Transverse colon (tissue), 4 donors: Measurements from ENCODE around the gene TERF2IP.

Experiments used
- EP300 ChIP-seq: sonication (generic); formaldehyde crosslinking; IDR thresholded peaks from one replicate; pipeline ENCODE4 v1.6.1; 2017; ENCODE audit warnings: antibody characterized with exemption, low read depth
- POLR2A ChIP-seq: fragments of 450-650 bp; IDR thresholded peaks from one replicate; pipeline ENCODE4 v1.6.1; 2016; ENCODE audit warnings: antibody characterized with exemption, mild to moderate bottlenecking, moderate library complexity
- POLR2AphosphoS5 ChIP-seq, 3 donors: sonication (generic); formaldehyde crosslinking; IDR thresholded peaks; one replicate each; pipeline ENCODE4 v1.6.1; 2016; ENCODE audit warnings: antibody characterized with exemption in 3 of 3
- TF ChIP-seq, protein P1 (sequence below), 5 experiments: fragments of 200-600 bp in 3 of 5; fragments of 450-650 bp in 2 of 5; sonication (generic) in 3 of 5; IDR thresholded peaks; 1 replicate in 2 of 5; 2 replicates in 3 of 5; pipeline ENCODE4 v1.5.1; 2016 to 2017; ENCODE audit warnings: antibody characterized with exemption in 5 of 5, inconsistent platforms in 3 of 5, mild to moderate bottlenecking in 2 of 5, moderate library complexity in 1 of 5

DNA sequence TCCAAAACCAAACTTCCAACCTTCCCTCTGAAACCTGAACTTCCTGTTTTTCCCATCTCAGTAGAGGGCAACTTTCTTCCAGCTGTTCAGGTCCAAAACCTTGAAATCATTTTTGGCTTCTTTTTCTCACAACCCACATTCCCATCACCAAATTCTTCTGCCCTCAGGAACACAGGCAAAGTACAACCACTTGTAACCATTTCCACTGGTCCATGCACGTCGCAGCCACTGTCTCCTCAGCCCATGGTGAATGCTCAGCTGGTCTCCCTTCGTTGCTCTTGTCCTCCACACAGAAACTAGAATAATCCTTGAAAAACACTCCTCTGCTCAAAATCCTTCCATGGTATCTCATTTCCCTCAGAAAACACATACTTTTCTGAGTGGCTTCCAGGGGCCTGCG is 20.8 kb upstream of the TERF2IP start:
- TF ChIP-seq, protein P1, sequence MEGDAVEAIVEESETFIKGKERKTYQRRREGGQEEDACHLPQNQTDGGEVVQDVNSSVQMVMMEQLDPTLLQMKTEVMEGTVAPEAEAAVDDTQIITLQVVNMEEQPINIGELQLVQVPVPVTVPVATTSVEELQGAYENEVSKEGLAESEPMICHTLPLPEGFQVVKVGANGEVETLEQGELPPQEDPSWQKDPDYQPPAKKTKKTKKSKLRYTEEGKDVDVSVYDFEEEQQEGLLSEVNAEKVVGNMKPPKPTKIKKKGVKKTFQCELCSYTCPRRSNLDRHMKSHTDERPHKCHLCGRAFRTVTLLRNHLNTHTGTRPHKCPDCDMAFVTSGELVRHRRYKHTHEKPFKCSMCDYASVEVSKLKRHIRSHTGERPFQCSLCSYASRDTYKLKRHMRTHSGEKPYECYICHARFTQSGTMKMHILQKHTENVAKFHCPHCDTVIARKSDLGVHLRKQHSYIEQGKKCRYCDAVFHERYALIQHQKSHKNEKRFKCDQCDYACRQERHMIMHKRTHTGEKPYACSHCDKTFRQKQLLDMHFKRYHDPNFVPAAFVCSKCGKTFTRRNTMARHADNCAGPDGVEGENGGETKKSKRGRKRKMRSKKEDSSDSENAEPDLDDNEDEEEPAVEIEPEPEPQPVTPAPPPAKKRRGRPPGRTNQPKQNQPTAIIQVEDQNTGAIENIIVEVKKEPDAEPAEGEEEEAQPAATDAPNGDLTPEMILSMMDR (IDR thresholded peaks at IDR 0.05): no peak
- TF ChIP-seq POLR2A (no peak), EP300 (no peak), POLR2AphosphoS5 (IDR thresholded peaks at IDR 0.05) (no peak)
